ENCODE results near the gene GALE. TPM values are rescaled to one million over a fixed set of nuclear protein-coding genes. Genes with fewer than 3 reads are reported as not detected.

Gene GALE
- polyA plus RNA-seq, 1 donor (not counting 4 experiments of a cell fraction or from before 2014, with no cell fraction given), result 52.8 TPM

- H3K79me2 ChIP-seq (ENCODE audit: control insufficient read depth, insufficient read depth, low read length), result peaks cover 1% of the 10 kb centered on the region
- no peaks in the 10 kb centered on the region for H4K20me1 ChIP-seq (ENCODE audit: control insufficient read depth, extremely low read depth, insufficient read depth, low read length)
- H3K4me2 ChIP-seq (ENCODE audit: control insufficient read depth, extremely low read depth, insufficient read depth, low read depth, low read length), result no peak overlapping the region
- H3K4me1 ChIP-seq (ENCODE audit: control insufficient read depth, extremely low read depth, insufficient read depth, low read length), result peaks cover 3% of the 10 kb centered on the region
- no peaks in the 10 kb centered on the region for H3K27me3 ChIP-seq (ENCODE audit: control insufficient read depth, extremely low read depth, insufficient read depth, low read length)
- DNase-seq (ENCODE audit: low read depth, low spot score), result no peak
- no peak overlapping the region for H2AFZ ChIP-seq (ENCODE audit: control insufficient read depth, low read length)
- H3K27ac ChIP-seq (ENCODE audit: control insufficient read depth, insufficient read depth, low read length), result no peak overlapping the region
- peaks cover 0 to 6% of the 10 kb centered on the region in 2 experiments for H3K36me3 ChIP-seq (ENCODE audit: control insufficient read depth in 2 of 2, extremely low read depth in 1 of 2, insufficient read depth in 2 of 2, low read length in 2 of 2)
- H3K9me3 ChIP-seq (ENCODE audit: control insufficient read depth, low read depth, low read length), result no peaks in the 10 kb centered on the region
- no peak for FAIRE-seq
- dilution Hi-C loops (cut with MboI; ENCODE audit: extremely low pct_ligation_motif_present, low sequenced_read_pairs), result no loop called here
- no peak for TF ChIP-seq EZH2 (IDR thresholded peaks at IDR 0.05; ENCODE audit: low read length)
- TF ChIP-seq CTCF (optimal IDR thresholded peaks at IDR 0.05 in 1 of 3, IDR thresholded peaks at IDR 0.05 in 1 of 3, conservative IDR thresholded peaks at IDR 0.05 in 1 of 3; ENCODE audit: extremely low read depth in 1 of 3, insufficient read depth in 2 of 3, low read length in 3 of 3), result no peak
- H3K9ac ChIP-seq (ENCODE audit: control insufficient read depth, extremely low read depth, insufficient read depth, low read length), result no peak overlapping the region
- H3K4me3 ChIP-seq (ENCODE audit: control insufficient read depth in 2 of 3, extremely low read depth in 1 of 3, insufficient read depth in 2 of 3, low read depth in 1 of 3, low read length in 3 of 3), result no peak overlapping the region
- no peaks in the 10 kb centered on the region for H3K9me1 ChIP-seq (ENCODE audit: control insufficient read depth, extremely low read depth, insufficient read depth, low read length)
Measured at GRCh38 chr1:23805025-23805424, 4.5 kb upstream of the GALE start.

- peaks cover 6% of the 10 kb centered on the region for H3K4me1 ChIP-seq (ENCODE audit: control insufficient read depth, extremely low read depth, insufficient read depth, low read length)
- TF ChIP-seq EZH2 (IDR thresholded peaks at IDR 0.05; ENCODE audit: low read length) (no peak), CTCF (optimal IDR thresholded peaks at IDR 0.05 in 1 of 3, IDR thresholded peaks at IDR 0.05 in 1 of 3, conservative IDR thresholded peaks at IDR 0.05 in 1 of 3; ENCODE audit: extremely low read depth in 1 of 3, insufficient read depth in 2 of 3, low read length in 3 of 3) (no peak)
- H3K27ac ChIP-seq (ENCODE audit: control insufficient read depth, insufficient read depth, low read length), result no peak overlapping the region
- dilution Hi-C loops (cut with MboI; ENCODE audit: extremely low pct_ligation_motif_present, low sequenced_read_pairs), result no loop called here
- H3K4me2 ChIP-seq (ENCODE audit: control insufficient read depth, extremely low read depth, insufficient read depth, low read depth, low read length), result no peak overlapping the region
- no peak overlapping the region for H3K9ac ChIP-seq (ENCODE audit: control insufficient read depth, extremely low read depth, insufficient read depth, low read length)
- H2AFZ ChIP-seq (ENCODE audit: control insufficient read depth, low read length), result no peak overlapping the region
- H3K4me3 ChIP-seq (ENCODE audit: control insufficient read depth in 2 of 3, extremely low read depth in 1 of 3, insufficient read depth in 2 of 3, low read depth in 1 of 3, low read length in 3 of 3), result no peak overlapping the region
- DNase-seq (ENCODE audit: low read depth, low spot score), result no peak
- peaks cover 1% of the 10 kb centered on the region for H3K79me2 ChIP-seq (ENCODE audit: control insufficient read depth, insufficient read depth, low read length)
- no peak for FAIRE-seq
- H3K27me3 ChIP-seq (ENCODE audit: control insufficient read depth, extremely low read depth, insufficient read depth, low read length), result no peaks in the 10 kb centered on the region
- H4K20me1 ChIP-seq (ENCODE audit: control insufficient read depth, extremely low read depth, insufficient read depth, low read length), result no peaks in the 10 kb centered on the region
- peaks cover 0 to 6% of the 10 kb centered on the region in 2 experiments for H3K36me3 ChIP-seq (ENCODE audit: control insufficient read depth in 2 of 2, extremely low read depth in 1 of 2, insufficient read depth in 2 of 2, low read length in 2 of 2)
- no peaks in the 10 kb centered on the region for H3K9me3 ChIP-seq (ENCODE audit: control insufficient read depth, low read depth, low read length)
- no peaks in the 10 kb centered on the region for H3K9me1 ChIP-seq (ENCODE audit: control insufficient read depth, extremely low read depth, insufficient read depth, low read length)
Measured at GRCh38 chr1:23804183-23804835, 3.8 kb upstream of the GALE start.

All from keratinocyte (primary cell).